HG03045 (cell line): Measurements from ENCODE around the gene RIMS1.
A peak's percentile ranks its signal among the peaks of the same experiment; 100 is the strongest.

ENCODE experiments used
- ATAC-seq: cut with Tn5 transposase; IDR thresholded peaks from one replicate; pipeline ENCODE4 v1.9.1; 2021; ENCODE audit warnings: mild to moderate bottlenecking, moderate library complexity; ENCODE audit not compliant: unreplicated experiment

The RIMS1 gene, protein sequence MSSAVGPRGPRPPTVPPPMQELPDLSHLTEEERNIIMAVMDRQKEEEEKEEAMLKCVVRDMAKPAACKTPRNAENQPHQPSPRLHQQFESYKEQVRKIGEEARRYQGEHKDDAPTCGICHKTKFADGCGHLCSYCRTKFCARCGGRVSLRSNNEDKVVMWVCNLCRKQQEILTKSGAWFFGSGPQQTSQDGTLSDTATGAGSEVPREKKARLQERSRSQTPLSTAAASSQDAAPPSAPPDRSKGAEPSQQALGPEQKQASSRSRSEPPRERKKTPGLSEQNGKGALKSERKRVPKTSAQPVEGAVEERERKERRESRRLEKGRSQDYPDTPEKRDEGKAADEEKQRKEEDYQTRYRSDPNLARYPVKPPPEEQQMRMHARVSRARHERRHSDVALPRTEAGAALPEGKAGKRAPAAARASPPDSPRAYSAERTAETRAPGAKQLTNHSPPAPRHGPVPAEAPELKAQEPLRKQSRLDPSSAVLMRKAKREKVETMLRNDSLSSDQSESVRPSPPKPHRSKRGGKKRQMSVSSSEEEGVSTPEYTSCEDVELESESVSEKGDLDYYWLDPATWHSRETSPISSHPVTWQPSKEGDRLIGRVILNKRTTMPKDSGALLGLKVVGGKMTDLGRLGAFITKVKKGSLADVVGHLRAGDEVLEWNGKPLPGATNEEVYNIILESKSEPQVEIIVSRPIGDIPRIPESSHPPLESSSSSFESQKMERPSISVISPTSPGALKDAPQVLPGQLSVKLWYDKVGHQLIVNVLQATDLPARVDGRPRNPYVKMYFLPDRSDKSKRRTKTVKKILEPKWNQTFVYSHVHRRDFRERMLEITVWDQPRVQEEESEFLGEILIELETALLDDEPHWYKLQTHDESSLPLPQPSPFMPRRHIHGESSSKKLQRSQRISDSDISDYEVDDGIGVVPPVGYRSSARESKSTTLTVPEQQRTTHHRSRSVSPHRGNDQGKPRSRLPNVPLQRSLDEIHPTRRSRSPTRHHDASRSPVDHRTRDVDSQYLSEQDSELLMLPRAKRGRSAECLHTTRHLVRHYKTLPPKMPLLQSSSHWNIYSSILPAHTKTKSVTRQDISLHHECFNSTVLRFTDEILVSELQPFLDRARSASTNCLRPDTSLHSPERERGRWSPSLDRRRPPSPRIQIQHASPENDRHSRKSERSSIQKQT (N-terminal part only)

DNA sequence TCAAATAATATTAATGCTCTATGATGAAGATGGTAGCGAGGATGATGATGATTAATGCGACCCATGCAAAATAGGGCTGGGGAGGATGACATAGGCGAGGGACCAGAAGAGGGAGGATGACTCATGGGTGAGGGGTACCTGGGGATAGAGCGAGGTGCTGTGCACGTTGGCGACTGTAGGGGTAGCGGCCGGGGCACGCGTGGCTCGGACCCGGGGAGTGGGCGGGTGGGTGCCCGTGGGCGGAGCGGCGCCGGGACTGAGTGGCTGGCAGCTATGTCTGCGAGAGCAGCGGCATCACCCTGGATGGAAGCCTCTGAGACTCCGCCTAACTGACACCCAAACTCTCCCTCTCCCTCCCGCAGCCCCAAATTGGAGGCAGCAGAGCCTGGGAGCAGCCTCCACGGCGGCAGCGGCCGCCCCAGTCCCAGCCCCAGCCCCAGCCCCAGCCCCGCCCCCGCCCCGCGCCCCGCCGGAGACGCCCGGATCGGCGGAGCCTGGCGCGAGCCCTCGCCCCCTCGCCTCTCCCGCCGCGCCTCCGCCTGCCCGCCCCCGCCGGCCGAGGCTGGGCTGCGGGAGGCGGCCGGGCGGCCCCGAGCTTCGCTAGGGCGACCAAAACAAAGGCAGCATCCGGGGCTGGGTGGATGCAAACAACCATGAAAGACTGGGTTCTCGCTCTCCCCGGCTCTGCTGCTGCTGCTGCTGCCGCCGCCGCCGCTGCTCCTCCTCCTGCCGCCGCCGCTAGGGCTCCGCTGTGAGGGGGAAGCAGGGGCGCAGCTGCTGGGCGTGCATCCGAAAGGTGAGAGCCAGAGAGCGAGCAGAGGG lies at the start of gene RIMS1:
RIMS1 (plus strand) TSS at position 367 of the 822 bp plus-strand sequence. CDS start 474 bp downstream, outside the sequence.
- peak; percentile 73 for ATAC-seq

GRCh38 chr6:71851214-71851613 lies 35.1 kb upstream of the RIMS1 start:
- ATAC-seq: no peak

- ATAC-seq: no peak
Measured at GRCh38 chr6:71852948-71853347, 33.4 kb upstream of the RIMS1 start.

DNA sequence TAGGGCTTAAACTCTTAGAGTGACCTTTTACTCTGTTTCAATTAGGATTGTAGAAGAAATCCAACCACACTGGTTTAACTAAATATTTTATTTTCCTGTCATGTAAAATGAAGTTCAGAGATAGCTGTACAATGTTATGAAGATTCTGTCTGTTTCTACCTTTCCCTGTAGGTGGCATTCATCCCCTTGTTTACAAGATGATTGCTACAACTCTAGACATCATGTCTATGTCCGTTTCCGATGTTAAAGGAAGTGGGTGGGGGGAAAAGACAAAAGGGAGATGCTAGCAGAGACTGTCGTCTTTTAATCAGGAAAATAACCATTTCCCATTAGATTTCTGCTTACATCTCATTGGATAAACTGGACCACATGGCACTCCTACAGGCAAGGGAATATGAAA lies 30.9 kb upstream of the RIMS1 start:
- ATAC-seq: no peak

DNA sequence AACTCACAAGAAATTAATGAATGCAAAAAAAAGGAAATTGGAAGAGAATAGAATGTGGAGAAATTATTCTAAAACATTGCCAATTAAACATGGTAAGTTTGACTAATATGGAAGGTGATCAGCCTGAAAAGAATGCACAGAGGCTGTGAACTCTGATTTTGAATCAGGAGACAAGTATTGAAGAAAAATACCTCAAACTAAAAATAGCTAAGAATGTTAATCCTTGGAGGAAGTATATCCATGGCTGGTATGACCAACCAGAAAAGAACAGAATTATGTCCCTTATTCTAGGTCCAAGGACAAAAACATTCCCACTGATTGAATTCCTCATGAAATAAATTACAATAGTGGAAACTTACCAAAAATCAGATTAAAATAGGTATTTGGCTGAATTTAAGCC lies 7.3 kb upstream of the RIMS1 start:
- no peak for ATAC-seq

- no peak for ATAC-seq
Measured at GRCh38 chr6:71887006-71887743, 825 bp downstream of the RIMS1 start.

DNA sequence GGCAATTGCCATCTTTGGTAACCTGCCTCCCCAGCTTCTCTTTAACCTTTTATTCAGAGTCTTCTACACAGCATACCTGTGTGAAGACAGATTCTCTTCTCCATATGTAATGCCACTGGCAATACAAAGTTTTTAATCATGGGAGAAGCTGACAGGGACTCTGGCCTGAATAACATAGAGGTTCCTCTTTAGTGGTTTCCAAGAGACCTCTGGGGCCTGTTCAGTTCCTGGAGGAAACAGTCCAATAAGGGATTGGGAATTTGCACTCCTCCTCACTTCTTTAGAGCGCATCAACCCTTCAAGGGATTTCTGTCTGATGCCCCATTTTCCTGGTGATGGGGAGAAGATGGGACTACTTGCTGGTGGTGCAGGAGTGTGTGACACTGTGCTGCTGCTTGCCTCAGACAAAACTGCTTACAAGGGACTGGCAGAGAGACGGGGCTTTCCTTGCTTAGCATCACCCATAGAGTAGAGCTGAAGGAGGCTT lies 1.4 kb downstream of the RIMS1 start:
- no peak for ATAC-seq

- ATAC-seq: no peak
Measured at GRCh38 chr6:71888756-71889340, 2.5 kb downstream of the RIMS1 start.

DNA sequence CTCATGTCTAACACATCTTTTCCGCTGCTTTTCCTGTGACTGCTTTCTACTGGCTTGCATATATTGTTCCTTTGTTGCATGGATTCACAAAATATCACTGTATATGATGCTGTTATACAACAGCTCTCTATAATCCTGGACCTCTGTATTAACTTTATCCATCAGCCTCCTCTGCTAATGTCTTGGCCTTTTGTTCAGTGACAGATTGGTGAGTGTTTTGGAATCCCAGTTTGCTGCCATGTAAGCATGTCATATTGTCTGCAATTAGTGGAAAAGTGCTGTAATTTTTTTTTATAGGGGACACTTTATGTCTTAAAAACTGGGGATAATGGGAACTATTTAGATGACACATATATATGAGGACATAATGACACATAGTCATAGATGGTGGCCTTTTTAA lies 3.0 kb downstream of the RIMS1 start:
- no peak for ATAC-seq

GRCh38 chr6:71892641-71893040 lies 6.3 kb downstream of the RIMS1 start:
- ATAC-seq: no peak

DNA sequence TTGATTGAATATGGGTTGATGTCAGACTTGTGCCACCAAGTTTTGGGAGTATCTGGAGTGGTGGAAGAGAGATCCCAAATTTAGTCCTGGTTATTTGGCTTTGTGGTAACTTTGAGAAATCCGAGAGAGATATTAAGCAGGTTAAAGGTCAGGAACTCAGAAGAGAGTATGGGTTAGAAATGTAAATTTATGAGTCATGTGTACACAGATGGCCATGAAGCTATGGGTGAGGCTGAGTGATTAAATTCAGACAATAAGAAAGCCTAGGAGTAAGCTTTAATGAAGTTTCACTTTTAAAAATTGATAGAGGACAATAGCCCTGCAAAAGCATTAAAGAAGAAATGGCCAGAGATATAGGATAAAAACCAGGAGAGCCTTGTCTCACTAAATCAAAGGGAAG lies 14.3 kb downstream of the RIMS1 start:
- ATAC-seq: no peak

DNA sequence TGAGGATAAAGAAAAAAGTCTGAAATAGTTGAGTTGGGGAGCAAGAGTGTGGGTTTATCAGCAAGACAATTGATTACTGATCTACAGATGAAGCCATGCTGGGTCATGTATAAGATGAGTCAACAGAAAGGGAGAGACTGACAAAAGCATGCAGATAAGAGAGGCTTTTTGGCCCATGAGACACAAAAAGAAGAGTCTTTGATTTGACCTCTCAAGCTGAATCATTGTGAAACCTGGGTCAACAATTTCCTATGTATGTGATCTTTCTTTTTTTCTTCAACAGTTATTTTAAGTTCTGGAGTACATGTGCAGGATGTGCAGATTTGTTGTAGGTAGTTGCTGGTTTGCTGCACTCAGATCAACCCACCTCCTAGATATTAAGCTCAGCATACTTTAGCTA lies 15.9 kb downstream of the RIMS1 start:
- ATAC-seq: no peak

DNA sequence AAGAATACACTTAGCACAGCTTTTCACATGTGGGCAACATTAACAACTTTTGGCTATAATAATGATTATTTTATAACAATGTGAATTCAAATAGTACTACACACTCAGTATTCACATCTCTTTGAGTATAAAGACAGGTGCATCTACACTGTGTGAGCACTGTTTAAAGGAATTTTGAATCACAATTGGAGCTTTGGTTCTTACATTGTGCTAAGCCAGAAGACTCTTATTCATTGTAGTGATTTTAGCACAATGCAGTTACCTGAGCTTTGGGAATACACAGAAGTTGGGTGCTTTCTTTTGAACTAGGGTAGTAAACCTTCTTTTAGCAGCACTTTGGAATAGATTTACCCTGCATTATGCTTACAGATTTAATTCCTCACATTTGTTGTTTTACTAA lies 20.5 kb downstream of the RIMS1 start:
- ATAC-seq: no peak

GRCh38 chr6:71908162-71908765 lies 21.9 kb downstream of the RIMS1 start:
- no peak for ATAC-seq

DNA sequence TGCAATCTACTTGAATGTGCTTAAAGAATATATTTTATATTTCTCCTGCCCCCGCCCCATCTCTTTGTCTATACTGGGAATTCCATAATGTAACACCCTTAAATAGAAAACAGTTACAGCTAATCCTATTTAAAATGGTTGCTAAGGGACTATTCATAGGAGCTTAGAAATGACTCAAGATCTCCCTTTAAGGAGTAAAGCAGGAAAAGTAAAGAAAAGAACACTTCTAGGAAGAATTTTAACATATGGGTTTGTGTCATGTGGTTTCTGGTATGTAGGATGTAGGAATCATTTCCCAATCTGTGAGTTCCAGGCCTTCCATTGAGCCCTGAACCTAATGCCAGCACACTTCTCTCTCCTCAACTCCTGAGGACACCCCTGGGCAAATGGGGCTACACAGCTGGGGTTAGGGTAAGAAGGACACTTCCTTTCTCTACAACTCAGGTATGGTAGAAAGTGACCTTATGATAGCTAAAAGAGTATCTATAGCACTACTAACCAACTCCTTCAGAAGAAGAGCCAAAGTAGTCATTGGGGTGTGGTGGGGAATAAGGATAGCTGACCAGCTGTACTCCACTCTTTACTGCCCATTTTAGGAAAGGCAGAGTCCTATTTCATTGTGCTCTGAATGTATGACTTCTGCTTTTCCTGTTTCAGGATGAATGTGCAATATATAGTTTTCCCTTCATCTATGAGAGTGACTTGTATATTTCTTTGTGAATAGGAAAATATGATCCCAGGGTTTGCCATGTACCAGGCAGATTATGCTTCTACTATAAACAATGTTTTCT lies 27.3 kb downstream of the RIMS1 start:
- no peak for ATAC-seq

- ATAC-seq: no peak
Measured at GRCh38 chr6:71929047-71929446, 42.7 kb downstream of the RIMS1 start.

DNA sequence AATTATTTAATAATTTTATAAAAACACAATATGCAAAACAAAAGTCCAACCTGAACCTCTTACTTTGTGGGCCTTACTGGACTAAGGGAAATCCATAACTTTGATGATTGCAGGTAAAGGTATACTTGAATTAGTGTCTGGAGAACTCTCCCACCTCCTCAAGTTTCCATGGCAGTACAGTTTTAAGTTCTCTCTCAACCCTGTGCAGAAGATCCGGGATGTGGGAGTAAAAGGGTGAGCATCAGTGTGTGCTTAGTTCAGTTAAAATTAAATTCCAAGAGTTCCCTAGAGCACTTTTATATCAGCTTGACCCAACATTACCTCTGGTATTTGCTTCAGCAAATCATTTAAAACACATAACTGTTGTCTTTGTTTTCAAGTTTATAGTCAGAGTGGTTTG lies 47.5 kb downstream of the RIMS1 start:
- no peak for ATAC-seq

- no peak for ATAC-seq
Measured at GRCh38 chr6:71965404-71965803, 79.1 kb downstream of the RIMS1 start.
